H9 (cell line): ENCODE data around the gene EFNA5. TPM values are rescaled to one million over a fixed set of nuclear protein-coding genes. Genes with fewer than 3 reads are reported as not detected.

ENCODE experiments used
- DNase-seq: peaks from one replicate; pipeline ENCODE4 v3.0.0-alpha.2; 2017
- H2AFZ ChIP-seq: one replicate; pipeline ENCODE4 v1.6.1; 2013; ENCODE audit warnings: mild to moderate bottlenecking, low read length, control low read depth, moderate library complexity
- H2AK5ac ChIP-seq: 2 replicates; pipeline ENCODE4 v1.6.1; 2013; ENCODE audit warnings: low read length, control low read depth, mixed read lengths; ENCODE audit not compliant: insufficient read length
- H2BK120ac ChIP-seq: one replicate; pipeline ENCODE4 v1.6.1; 2013; ENCODE audit warnings: low read depth, mild to moderate bottlenecking, low read length, control low read depth, inconsistent platforms; ENCODE audit not compliant: poor library complexity, severe bottlenecking
- H2BK12ac ChIP-seq: 2 replicates; pipeline ENCODE4 v1.6.1; 2013; ENCODE audit warnings: low read length, control low read depth, mixed read lengths, low read depth; ENCODE audit not compliant: insufficient read length
- H2BK15ac ChIP-seq: 2 replicates; pipeline ENCODE4 v1.6.1; 2013; ENCODE audit warnings: low read depth, low read length, control low read depth
- H2BK20ac ChIP-seq: one replicate; pipeline ENCODE4 v1.6.1; 2013; ENCODE audit warnings: low read depth, mild to moderate bottlenecking, low read length, control low read depth, inconsistent platforms; ENCODE audit not compliant: poor library complexity, severe bottlenecking
- H2BK5ac ChIP-seq: 2 replicates; pipeline ENCODE4 v1.6.1; 2013; ENCODE audit warnings: low read length, control low read depth, mixed read lengths; ENCODE audit not compliant: insufficient read length
- H3K14ac ChIP-seq: 2 replicates; pipeline ENCODE4 v1.6.1; 2013; ENCODE audit warnings: low read length, control low read depth; ENCODE audit not compliant: insufficient read depth
- H3K18ac ChIP-seq: 2 replicates; pipeline ENCODE4 v1.6.1; 2013; ENCODE audit warnings: low read depth, mild to moderate bottlenecking, mixed read lengths, low read length, control low read depth; ENCODE audit not compliant: insufficient read length
- H3K23ac ChIP-seq: 2 replicates; pipeline ENCODE4 v1.6.1; 2013; ENCODE audit warnings: low read length, control low read depth, mixed read lengths, low read depth; ENCODE audit not compliant: insufficient read length
- H3K23me2 ChIP-seq: 2 replicates; pipeline ENCODE4 v1.6.1; 2013; ENCODE audit warnings: low read depth, mild to moderate bottlenecking, mixed read lengths, low read length, control low read depth; ENCODE audit not compliant: insufficient read length, poor library complexity, severe bottlenecking
- H3K27ac ChIP-seq: 2 replicates; pipeline ENCODE4 v1.5.1; 2013; ENCODE audit warnings: low read length, control low read depth, mixed read lengths, low read depth; ENCODE audit not compliant: insufficient read length
- H3K27me3 ChIP-seq: 2 replicates; pipeline ENCODE4 v1.6.1; 2013; ENCODE audit warnings: low read length, control low read depth, inconsistent platforms; ENCODE audit not compliant: insufficient read depth
- H3K4ac ChIP-seq: 2 replicates; pipeline ENCODE4 v1.6.1; 2013; ENCODE audit warnings: low read depth, mild to moderate bottlenecking, control low read depth, inconsistent platforms, low read length, moderate library complexity
- H3K4me1 ChIP-seq: 2 replicates; pipeline ENCODE4 v1.6.1; 2013; ENCODE audit warnings: low read length, control low read depth, inconsistent platforms; ENCODE audit not compliant: insufficient read depth
- H3K4me2 ChIP-seq: 2 replicates; pipeline ENCODE4 v1.6.1; 2013; ENCODE audit warnings: low read length, control low read depth, mixed read lengths; ENCODE audit not compliant: insufficient read length, insufficient read depth
- H3K56ac ChIP-seq: 2 replicates; pipeline ENCODE4 v1.6.1; 2013; ENCODE audit warnings: low read depth, mild to moderate bottlenecking, mixed read lengths, low read length, control low read depth; ENCODE audit not compliant: insufficient read length
- H3K79me1 ChIP-seq: 2 replicates; pipeline ENCODE4 v1.6.1; 2013; ENCODE audit warnings: low read depth, mild to moderate bottlenecking, moderate library complexity, low read length, control low read depth, inconsistent platforms; ENCODE audit not compliant: insufficient read depth, poor library complexity, severe bottlenecking
- H3K79me2 ChIP-seq: 2 replicates; pipeline ENCODE4 v1.6.1; 2013; ENCODE audit warnings: low read length, control low read depth, inconsistent platforms; ENCODE audit not compliant: insufficient read depth
- H3K9ac ChIP-seq: 2 replicates; pipeline ENCODE4 v1.6.1; 2013; ENCODE audit warnings: low read length, control low read depth, mixed read lengths; ENCODE audit not compliant: insufficient read length; ENCODE audit errors: extremely low read depth
- H3K9me3 ChIP-seq: one replicate; pipeline ENCODE4 v1.6.1; 2013; ENCODE audit warnings: low read depth, low read length, inconsistent platforms; ENCODE audit not compliant: control insufficient read depth
- H3T11ph ChIP-seq: one replicate; pipeline ENCODE4 v1.6.1; 2013; ENCODE audit warnings: mild to moderate bottlenecking, low read length, control low read depth, inconsistent platforms
- H4K20me1 ChIP-seq: one replicate; pipeline ENCODE4 v1.6.1; 2013; ENCODE audit not compliant: control insufficient read depth, insufficient read length, insufficient read depth
- H4K5ac ChIP-seq: 2 replicates; pipeline ENCODE4 v1.6.1; 2013; ENCODE audit warnings: low read depth, mild to moderate bottlenecking, mixed read lengths, low read length, control low read depth; ENCODE audit not compliant: insufficient read length
- H4K8ac ChIP-seq: replicated peaks from 2 replicates; pipeline ENCODE4 v1.6.1; 2013; ENCODE audit warnings: low read length, control low read depth, mixed read lengths, low read depth; ENCODE audit not compliant: insufficient read length
- H4K91ac ChIP-seq: 2 replicates; pipeline ENCODE4 v1.6.1; 2013; ENCODE audit warnings: low read depth, mild to moderate bottlenecking, moderate library complexity, mixed read lengths, low read length, control low read depth; ENCODE audit not compliant: insufficient read length
- H3K27ac Mint-ChIP-seq, 3 experiments: 2 replicates in 2 of 3; 3 replicates in 1 of 3; pipeline ENCODE4 v1.8.0; 2020 to 2021; ENCODE audit warnings: mixed read lengths in 3 of 3, mild to moderate bottlenecking in 1 of 3, moderate library complexity in 1 of 3
- H3K27me3 Mint-ChIP-seq: 2 replicates; pipeline ENCODE4 v1.8.0; 2021; ENCODE audit warnings: low read depth, mild to moderate bottlenecking, moderate library complexity, mixed read lengths
- H3K36me3 Mint-ChIP-seq, 3 experiments: 2 replicates in 2 of 3; 3 replicates in 1 of 3; pipeline ENCODE4 v1.8.0; 2020 to 2021; ENCODE audit warnings: low read depth in 3 of 3, mixed read lengths in 3 of 3; ENCODE audit not compliant: insufficient read depth in 1 of 3
- H3K4me1 Mint-ChIP-seq, 2 experiments: 2 replicates each; pipeline ENCODE4 v1.8.0; 2020; ENCODE audit warnings: mixed read lengths in 2 of 2
- H3K4me3 Mint-ChIP-seq, 2 experiments: 2 replicates in 1 of 2; 3 replicates in 1 of 2; pipeline ENCODE4 v1.8.0; 2020 to 2021; ENCODE audit warnings: mild to moderate bottlenecking in 2 of 2, mixed read lengths in 2 of 2, moderate library complexity in 1 of 2
- H3K9me3 Mint-ChIP-seq, 2 experiments: 2 replicates in 1 of 2; 3 replicates in 1 of 2; pipeline ENCODE4 v1.8.0; 2020; ENCODE audit warnings: mild to moderate bottlenecking in 2 of 2, mixed read lengths in 2 of 2, moderate library complexity in 1 of 2
- CTCF ChIP-seq: fragments of 200-600 bp; sonication (generic); conservative IDR thresholded peaks from 3 replicates; pipeline ENCODE4 v1.8.0; 2021; ENCODE audit warnings: antibody characterized with exemption, mild to moderate bottlenecking
- WGBS: extraction: QIAGEN DNeasy Blood & Tissue Kit; methylation state at CpG from one replicate; pipeline ENCODE4 v1.1.7; 2013; ENCODE audit warnings: missing lambda C conversion rate, low lambda C conversion rate, mixed read lengths; ENCODE audit not compliant: insufficient read length; ENCODE audit errors: extremely low coverage; 5-methylcytosine and 5-hydroxymethylcytosine counted together
- total RNA-seq: library from RNA; stranded (reverse); gene quantifications from 2 replicates; pipeline ENCODE4 v1.2.1, GENCODE V29; 2021

Gene EFNA5
- total RNA-seq, 1 experiment from 2014 or later, result 20.4 TPM

DNA sequence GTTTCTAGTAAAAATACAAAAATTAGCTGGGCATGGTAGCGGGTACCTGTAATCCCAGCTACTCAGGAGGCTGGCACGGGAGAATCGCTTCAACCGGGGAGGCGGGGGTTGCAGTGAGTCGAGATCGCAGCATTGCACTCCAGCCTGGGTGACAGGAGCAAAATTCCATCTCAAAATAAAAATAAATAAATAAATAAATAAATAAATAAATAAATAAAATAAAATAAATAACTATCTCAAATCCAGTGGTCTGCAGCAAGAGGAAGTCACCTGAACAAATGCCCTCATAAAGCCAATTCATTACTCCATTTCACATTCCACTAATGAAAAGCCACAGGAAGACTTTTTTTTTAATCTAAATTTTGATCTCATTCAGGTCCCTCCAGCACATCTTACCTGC is 114.2 kb downstream of the EFNA5 start:
- Histone ChIP-seq H3K4ac (no peak overlapping the region), H3T11ph (no peak overlapping the region), H2BK5ac (no peak overlapping the region), H2BK20ac (no peak overlapping the region), H2AK5ac (no peak overlapping the region), H3K9me3 (no peaks in the 10 kb centered on the region), H3K23me2 (no peaks in the 10 kb centered on the region), H4K5ac (no peak overlapping the region), H2BK12ac (no peak overlapping the region), H3K56ac (no peak overlapping the region), H4K20me1 (no peaks in the 10 kb centered on the region), H3K27me3 (no peaks in the 10 kb centered on the region), H4K91ac (no peak overlapping the region), H2BK15ac (no peak overlapping the region), H3K14ac (no peak overlapping the region), H2AFZ (no peak overlapping the region), H3K79me2 (no peaks in the 10 kb centered on the region), H3K18ac (no peak overlapping the region), H3K9ac (no peak overlapping the region), H3K23ac (no peak overlapping the region), H3K27ac (no peak overlapping the region), H3K4me1 (no peaks in the 10 kb centered on the region), H2BK120ac (no peak overlapping the region), H4K8ac (no peak overlapping the region), H3K4me2 (no peak overlapping the region), H3K79me1 (no peaks in the 10 kb centered on the region)
- WGBS, result no CpG with 5 or more reads among the region's 7 CpGs
- TF ChIP-seq CTCF, result no peak
- no peak for DNase-seq
- H3K4me3 Mint-ChIP-seq, result no peak overlapping the region
- peak overlapping the region in 1 of 3 experiments; percentile 44; a peak in 2 of 7 replicates for H3K27ac Mint-ChIP-seq
- no peaks in the 10 kb centered on the region for H3K9me3 Mint-ChIP-seq
- H3K4me1 Mint-ChIP-seq, result peaks cover 55 to 60% of the 10 kb centered on the region in 2 experiments
- H3K27me3 Mint-ChIP-seq, result no peaks in the 10 kb centered on the region
- no peaks in the 10 kb centered on the region for H3K36me3 Mint-ChIP-seq
